Measurements from ENCODE around the gene DPF3.

- TF ChIP-seq POLR2A (IDR thresholded peaks at IDR 0.05) = no peak
- no peak for TF ChIP-seq CTCF (IDR thresholded peaks at IDR 0.05)
Measured at GRCh38 chr14:72708708-72709475, 185.0 kb downstream of the DPF3 start.

Measured in lower leg skin (tissue), 3 donors.